ENCODE measurements around the gene AWAT1.
"Not testable (repeated sequence)": the region's sequence is repeated elsewhere in the genome, so short reads cannot be mapped to it uniquely, and the experiment has no call there.

The AWAT1 gene

DNA sequence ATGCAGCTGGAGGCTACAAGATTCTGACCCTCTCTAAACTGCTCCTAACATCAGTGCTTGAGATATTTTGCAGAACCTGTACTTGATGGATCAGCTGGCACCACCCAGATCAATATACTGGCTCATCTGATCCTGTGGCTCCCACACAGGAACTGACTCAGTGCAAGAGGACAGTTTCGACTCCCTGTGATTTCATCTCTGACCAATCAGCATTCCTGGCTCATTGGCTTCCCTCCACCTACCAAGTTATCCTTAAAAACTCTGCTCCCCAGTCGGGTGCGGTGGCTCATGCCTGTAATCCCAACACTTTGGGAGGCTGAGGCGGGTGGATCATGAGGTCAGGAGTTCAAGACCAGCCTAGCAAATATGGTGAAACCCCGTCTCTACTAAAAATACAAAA is 9.1 kb downstream of the AWAT1 start:
- H3K18ac ChIP-seq (ENCODE audit: low read depth in 1 of 2, low read length in 2 of 2); H3K4me3 ChIP-seq (ENCODE audit: insufficient read depth in 1 of 2, low read depth in 1 of 2, low read length in 2 of 2); H2BK15ac ChIP-seq (ENCODE audit: low read depth, poor library complexity, severe bottlenecking); H2BK5ac ChIP-seq (ENCODE audit: low read depth, low read length, poor library complexity, severe bottlenecking); H3K9me3 ChIP-seq (ENCODE audit: control insufficient read depth, low read length); H4K91ac ChIP-seq (ENCODE audit: low read length); H2BK12ac ChIP-seq (ENCODE audit: low read length in 2 of 2); H2AFZ ChIP-seq (ENCODE audit: low read depth, low read length); H3K4me2 ChIP-seq (ENCODE audit: low read length, poor library complexity, severe bottlenecking); H3K14ac ChIP-seq (ENCODE audit: low read length in 2 of 2); H3K9ac ChIP-seq (ENCODE audit: low read length); H3K4ac ChIP-seq (ENCODE audit: low read depth in 1 of 2, low read length in 2 of 2); H2BK120ac ChIP-seq (ENCODE audit: low read depth, low read length); H3K4me1 ChIP-seq (ENCODE audit: control insufficient read depth, insufficient read depth, low read depth, low read length); H3K27ac ChIP-seq (ENCODE audit: low read length, poor library complexity, severe bottlenecking); H4K8ac ChIP-seq (ENCODE audit: low read length); H3K23ac ChIP-seq (ENCODE audit: low read length in 2 of 2); H2AK5ac ChIP-seq (ENCODE audit: low read length, severe bottlenecking); H3K79me1 ChIP-seq (replicated peaks; ENCODE audit: low read length, poor library complexity, severe bottlenecking); DNase-seq; H3K36me3 ChIP-seq (ENCODE audit: control insufficient read depth in 1 of 2, insufficient read depth in 2 of 2, low read depth in 1 of 2, low read length in 2 of 2): not testable (repeated sequence)
- H3K27me3 ChIP-seq (ENCODE audit: control insufficient read depth in 1 of 2, insufficient read depth in 1 of 2, low read length in 2 of 2): peaks cover 0 to 25% of the 10 kb centered on the region in 2 experiments
- WGBS: 43% methylated on average over 4 of the region's 5 CpGs

DNA sequence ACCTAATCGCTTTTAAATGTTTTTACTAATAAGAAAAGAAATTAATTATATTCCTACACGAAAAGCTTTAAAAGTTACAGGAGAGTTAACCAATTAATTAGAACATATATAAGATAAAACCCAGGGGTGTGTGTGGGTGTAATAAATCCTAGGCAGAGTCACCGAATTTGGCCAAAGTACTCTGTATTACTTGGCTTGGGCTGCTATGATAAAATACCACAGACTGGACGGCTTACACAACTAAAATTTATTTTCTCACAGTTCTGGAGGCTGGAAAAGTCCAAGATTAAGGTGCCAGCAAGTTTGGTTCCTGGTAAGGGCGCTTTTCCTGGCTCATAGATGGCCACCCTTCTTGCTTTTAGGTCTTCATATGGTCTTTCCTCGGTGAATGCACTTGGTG is 10.4 kb downstream of the AWAT1 start:
- no peak overlapping the region for H3K14ac ChIP-seq (ENCODE audit: low read length in 2 of 2)
- no peak overlapping the region for H4K91ac ChIP-seq (ENCODE audit: low read length)
- H3K18ac ChIP-seq (ENCODE audit: low read depth in 1 of 2, low read length in 2 of 2): no peak overlapping the region
- no peaks in the 10 kb centered on the region for H3K36me3 ChIP-seq (ENCODE audit: control insufficient read depth in 1 of 2, insufficient read depth in 2 of 2, low read depth in 1 of 2, low read length in 2 of 2)
- no peak overlapping the region for H2BK120ac ChIP-seq (ENCODE audit: low read depth, low read length)
- no peak overlapping the region for H2BK12ac ChIP-seq (ENCODE audit: low read length in 2 of 2)
- H3K23ac ChIP-seq (ENCODE audit: low read length in 2 of 2): no peak overlapping the region
- no CpG with 5 or more reads among the region's 6 CpGs for WGBS
- no peak overlapping the region for H3K4ac ChIP-seq (ENCODE audit: low read depth in 1 of 2, low read length in 2 of 2)
- no peak overlapping the region for H2BK15ac ChIP-seq (ENCODE audit: low read depth, poor library complexity, severe bottlenecking)
- H3K27me3 ChIP-seq (ENCODE audit: control insufficient read depth in 1 of 2, insufficient read depth in 1 of 2, low read length in 2 of 2): peaks cover 0 to 16% of the 10 kb centered on the region in 2 experiments
- H2BK5ac ChIP-seq (ENCODE audit: low read depth, low read length, poor library complexity, severe bottlenecking): no peak overlapping the region
- DNase-seq: no peak
- no peak overlapping the region for H4K8ac ChIP-seq (ENCODE audit: low read length)
- no peaks in the 10 kb centered on the region for H3K9me3 ChIP-seq (ENCODE audit: control insufficient read depth, low read length)
- H2AK5ac ChIP-seq (ENCODE audit: low read length, severe bottlenecking): no peak overlapping the region
- no peak overlapping the region for H3K9ac ChIP-seq (ENCODE audit: low read length)
- H3K4me2 ChIP-seq (ENCODE audit: low read length, poor library complexity, severe bottlenecking): no peak overlapping the region
- no peak overlapping the region for H2AFZ ChIP-seq (ENCODE audit: low read depth, low read length)
- H3K79me1 ChIP-seq (replicated peaks; ENCODE audit: low read length, poor library complexity, severe bottlenecking): no peaks in the 10 kb centered on the region
- no peak overlapping the region for H3K27ac ChIP-seq (ENCODE audit: low read length, poor library complexity, severe bottlenecking)
- H3K4me1 ChIP-seq (ENCODE audit: control insufficient read depth, insufficient read depth, low read depth, low read length): no peaks in the 10 kb centered on the region
- no peak overlapping the region for H3K4me3 ChIP-seq (ENCODE audit: insufficient read depth in 1 of 2, low read depth in 1 of 2, low read length in 2 of 2)

DNA sequence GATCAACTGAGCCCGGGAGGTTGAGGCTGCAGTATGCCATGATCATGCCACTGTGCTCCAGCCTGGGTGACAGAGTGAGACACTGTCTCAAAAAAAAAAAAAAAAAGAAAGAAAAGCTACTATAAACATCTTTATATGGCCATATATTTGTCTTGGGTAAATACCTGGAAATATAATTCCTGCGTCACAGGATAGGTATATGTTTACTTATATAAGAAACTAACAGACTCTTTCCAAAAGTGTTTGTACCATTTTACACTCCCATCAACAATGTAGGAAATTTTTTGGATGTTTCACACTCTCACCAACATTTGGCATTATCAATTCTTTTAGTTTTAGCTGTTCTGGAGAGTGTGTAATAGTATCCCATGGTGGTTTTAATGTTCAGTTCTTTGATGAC is 12.8 kb downstream of the AWAT1 start:
- no peak overlapping the region for H3K14ac ChIP-seq (ENCODE audit: low read length in 2 of 2)
- H4K8ac ChIP-seq (ENCODE audit: low read length): no peak overlapping the region
- no peaks in the 10 kb centered on the region for H3K36me3 ChIP-seq (ENCODE audit: control insufficient read depth in 1 of 2, insufficient read depth in 2 of 2, low read depth in 1 of 2, low read length in 2 of 2)
- H3K18ac ChIP-seq (ENCODE audit: low read depth in 1 of 2, low read length in 2 of 2): no peak overlapping the region
- no peak overlapping the region for H2BK15ac ChIP-seq (ENCODE audit: low read depth, poor library complexity, severe bottlenecking)
- H2AK5ac ChIP-seq (ENCODE audit: low read length, severe bottlenecking): no peak overlapping the region
- no peak overlapping the region for H4K91ac ChIP-seq (ENCODE audit: low read length)
- no peak overlapping the region for H2AFZ ChIP-seq (ENCODE audit: low read depth, low read length)
- no peak overlapping the region for H3K4me2 ChIP-seq (ENCODE audit: low read length, poor library complexity, severe bottlenecking)
- DNase-seq: no peak
- no peaks in the 10 kb centered on the region for H3K9me3 ChIP-seq (ENCODE audit: control insufficient read depth, low read length)
- H3K4me3 ChIP-seq (ENCODE audit: insufficient read depth in 1 of 2, low read depth in 1 of 2, low read length in 2 of 2): no peak overlapping the region
- H3K23ac ChIP-seq (ENCODE audit: low read length in 2 of 2): no peak overlapping the region
- H2BK5ac ChIP-seq (ENCODE audit: low read depth, low read length, poor library complexity, severe bottlenecking): no peak overlapping the region
- no peak overlapping the region for H2BK120ac ChIP-seq (ENCODE audit: low read depth, low read length)
- H3K27me3 ChIP-seq (ENCODE audit: control insufficient read depth in 1 of 2, insufficient read depth in 1 of 2, low read length in 2 of 2): peaks cover 0 to 15% of the 10 kb centered on the region in 2 experiments
- H3K9ac ChIP-seq (ENCODE audit: low read length): no peak overlapping the region
- no peaks in the 10 kb centered on the region for H3K4me1 ChIP-seq (ENCODE audit: control insufficient read depth, insufficient read depth, low read depth, low read length)
- 100% methylated on average over 1 of the region's 2 CpGs for WGBS
- H2BK12ac ChIP-seq (ENCODE audit: low read length in 2 of 2): no peak overlapping the region
- no peak overlapping the region for H3K27ac ChIP-seq (ENCODE audit: low read length, poor library complexity, severe bottlenecking)
- H3K4ac ChIP-seq (ENCODE audit: low read depth in 1 of 2, low read length in 2 of 2): no peak overlapping the region
- H3K79me1 ChIP-seq (replicated peaks; ENCODE audit: low read length, poor library complexity, severe bottlenecking): no peaks in the 10 kb centered on the region

DNA sequence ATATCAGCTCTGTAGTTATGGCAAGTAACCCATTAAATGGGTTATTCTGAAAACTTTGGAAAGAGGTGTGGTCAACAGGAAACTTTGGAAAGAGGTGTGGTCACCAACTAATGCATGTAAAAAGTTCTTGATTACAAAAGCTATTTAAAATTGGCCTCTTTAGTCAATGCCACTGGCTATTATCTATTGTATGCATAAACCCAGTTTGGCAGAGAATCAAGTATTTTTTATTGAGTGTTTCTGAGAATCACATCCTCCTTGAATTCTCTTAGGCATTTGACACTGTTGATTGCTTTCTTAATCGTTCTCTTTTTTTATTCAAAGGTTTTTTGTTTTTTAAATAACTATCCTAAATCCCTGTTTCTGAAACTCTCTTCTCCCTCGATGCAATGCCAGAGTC is 18.0 kb downstream of the AWAT1 start:
- Histone ChIP-seq H3K9ac (ENCODE audit: low read length) (no peak overlapping the region), H4K8ac (ENCODE audit: low read length) (no peak overlapping the region), H2BK5ac (ENCODE audit: low read depth, low read length, poor library complexity, severe bottlenecking) (no peak overlapping the region), H3K79me1 (replicated peaks; ENCODE audit: low read length, poor library complexity, severe bottlenecking) (no peaks in the 10 kb centered on the region), H3K4ac (ENCODE audit: low read depth in 1 of 2, low read length in 2 of 2) (no peak overlapping the region), H2BK120ac (ENCODE audit: low read depth, low read length) (no peak overlapping the region), H3K9me3 (ENCODE audit: control insufficient read depth, low read length) (peaks cover 9% of the 10 kb centered on the region), H3K14ac (ENCODE audit: low read length in 2 of 2) (no peak overlapping the region), H3K4me3 (ENCODE audit: insufficient read depth in 1 of 2, low read depth in 1 of 2, low read length in 2 of 2) (no peak overlapping the region), H2BK15ac (ENCODE audit: low read depth, poor library complexity, severe bottlenecking) (no peak overlapping the region), H3K4me2 (ENCODE audit: low read length, poor library complexity, severe bottlenecking) (no peak overlapping the region), H4K91ac (ENCODE audit: low read length) (no peak overlapping the region), H3K27ac (ENCODE audit: low read length, poor library complexity, severe bottlenecking) (no peak overlapping the region), H2AFZ (ENCODE audit: low read depth, low read length) (no peak overlapping the region), H3K4me1 (ENCODE audit: control insufficient read depth, insufficient read depth, low read depth, low read length) (no peaks in the 10 kb centered on the region), H3K27me3 (ENCODE audit: control insufficient read depth in 1 of 2, insufficient read depth in 1 of 2, low read length in 2 of 2) (peaks cover 0 to 20% of the 10 kb centered on the region in 2 experiments), H3K18ac (ENCODE audit: low read depth in 1 of 2, low read length in 2 of 2) (no peak overlapping the region), H2BK12ac (ENCODE audit: low read length in 2 of 2) (no peak overlapping the region), H3K23ac (ENCODE audit: low read length in 2 of 2) (no peak overlapping the region), H2AK5ac (ENCODE audit: low read length, severe bottlenecking) (no peak overlapping the region), H3K36me3 (ENCODE audit: control insufficient read depth in 1 of 2, insufficient read depth in 2 of 2, low read depth in 1 of 2, low read length in 2 of 2) (no peaks in the 10 kb centered on the region)
- WGBS: 93% methylated on average over 2 of the region's 2 CpGs
- no peak for DNase-seq

All from mesenchymal stem cell (in vitro differentiated cells and primary cell).